GM18511 (cell line): ENCODE data around the gene JADE3.
A peak's percentile ranks its signal among the peaks of the same experiment; 100 is the strongest.

Source experiments
- ATAC-seq: cut with Tn5 transposase; IDR thresholded peaks from one replicate; pipeline ENCODE4 v1.9.1; 2021; ENCODE audit warnings: mild to moderate bottlenecking, moderate library complexity; ENCODE audit not compliant: unreplicated experiment

The JADE3 gene

DNA sequence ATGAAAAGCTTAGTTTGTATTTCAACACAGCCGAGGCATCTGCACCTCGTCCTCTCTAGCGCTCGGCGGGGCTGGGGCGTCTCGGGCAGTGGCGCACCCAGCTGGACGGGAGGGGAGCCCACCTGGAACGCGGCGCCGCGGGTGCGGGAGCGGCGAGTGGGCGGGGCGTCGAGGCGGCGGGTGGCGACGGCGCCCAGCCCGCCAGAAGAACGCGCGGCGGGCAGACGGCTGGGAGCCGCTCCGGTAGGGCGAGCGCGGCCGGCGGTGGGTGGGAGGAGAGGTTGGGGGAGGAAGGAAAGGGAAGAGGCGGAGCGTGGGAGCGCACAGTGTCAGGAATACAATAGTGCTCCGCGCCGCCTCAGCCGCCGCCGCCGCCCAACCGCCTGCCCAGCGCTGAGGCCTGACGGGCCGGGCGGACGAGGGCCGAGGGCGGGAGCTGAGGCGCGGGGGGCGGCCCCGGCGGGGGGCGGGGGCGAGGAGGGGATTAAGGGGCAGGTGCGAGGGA, at the start of gene JADE3:
JADE3 (plus strand) TSS at position 324 of the 505 bp plus-strand sequence. CDS start 72,474 bp downstream, outside the sequence.
- peak; percentile 49 for ATAC-seq

DNA sequence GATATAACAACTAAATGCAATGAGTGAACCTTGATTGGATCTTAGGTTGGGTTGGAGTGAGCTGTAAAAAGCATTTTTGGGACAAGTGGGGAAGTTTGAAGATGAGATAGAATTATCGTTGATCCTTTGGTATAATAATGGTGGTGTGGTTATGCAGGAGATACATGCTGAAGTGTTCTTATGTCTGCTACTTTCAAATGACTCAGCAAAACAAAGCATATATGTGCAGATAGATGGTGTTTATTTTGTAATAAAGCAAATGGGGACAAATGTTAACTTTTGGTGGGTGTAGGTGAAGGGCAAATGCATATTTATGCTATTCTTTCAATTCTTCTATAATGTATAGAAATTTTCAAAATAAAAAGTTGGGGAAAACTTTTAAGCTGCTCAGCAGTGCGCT, 49.1 kb upstream of the JADE3 start:
- no peak for ATAC-seq

DNA sequence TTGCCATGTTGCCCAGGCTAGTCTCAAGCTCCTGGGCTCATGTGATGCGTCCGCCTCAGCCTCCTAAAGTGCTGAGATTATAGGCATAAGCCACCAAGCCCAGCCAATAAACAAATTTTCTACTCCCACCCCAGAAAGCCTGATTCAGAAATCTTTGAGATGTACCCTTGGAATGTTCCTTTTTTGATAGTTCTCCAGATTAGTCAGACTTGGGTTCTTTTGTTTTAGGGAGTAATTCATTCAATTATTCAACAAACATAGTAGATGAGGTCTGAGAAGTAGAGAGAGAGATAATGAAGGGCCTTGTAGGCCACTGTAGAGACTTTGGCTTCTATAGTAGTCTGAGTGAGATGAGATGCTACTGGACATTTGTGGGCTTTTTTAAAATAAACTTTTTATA, 47.6 kb upstream of the JADE3 start:
- ATAC-seq, result no peak

DNA sequence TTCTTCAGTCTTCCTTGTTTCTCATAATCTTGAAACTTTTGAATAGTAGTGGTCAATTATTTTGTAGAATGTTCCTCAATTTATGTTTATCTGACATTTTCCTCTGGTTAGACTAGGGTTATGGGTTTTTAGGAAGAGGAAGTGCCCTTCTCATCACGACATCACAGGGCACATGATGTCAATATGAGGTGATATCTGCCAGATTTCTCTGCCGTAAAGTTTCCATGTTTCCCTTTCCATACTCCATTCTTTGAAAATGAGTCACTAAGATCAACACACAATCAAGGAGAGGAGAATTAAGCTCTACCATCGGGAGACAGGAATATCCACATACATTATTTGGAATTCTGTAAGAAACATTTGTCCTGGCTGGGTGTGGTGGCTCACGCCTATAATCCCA, 46.9 kb upstream of the JADE3 start:
- ATAC-seq, result no peak

DNA sequence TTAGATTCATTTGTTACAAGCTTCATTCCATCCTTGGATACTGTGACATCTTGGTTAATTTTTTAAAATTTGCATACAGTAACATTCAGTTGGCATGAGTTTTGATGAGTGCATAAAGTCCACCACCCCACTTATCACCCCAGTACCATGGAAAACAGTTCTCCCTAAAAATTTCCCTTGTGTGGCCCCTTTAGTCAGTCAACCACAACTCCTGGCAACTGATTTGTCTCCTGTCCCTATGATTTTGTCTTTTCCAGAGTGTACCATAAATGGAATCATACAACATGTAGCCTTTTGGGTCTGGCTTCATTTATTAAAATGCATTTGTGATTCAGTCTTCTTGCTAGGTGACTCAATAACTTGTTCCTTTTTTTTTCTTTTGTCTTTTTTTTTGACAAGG, 45.5 kb upstream of the JADE3 start:
- ATAC-seq, result no peak

DNA sequence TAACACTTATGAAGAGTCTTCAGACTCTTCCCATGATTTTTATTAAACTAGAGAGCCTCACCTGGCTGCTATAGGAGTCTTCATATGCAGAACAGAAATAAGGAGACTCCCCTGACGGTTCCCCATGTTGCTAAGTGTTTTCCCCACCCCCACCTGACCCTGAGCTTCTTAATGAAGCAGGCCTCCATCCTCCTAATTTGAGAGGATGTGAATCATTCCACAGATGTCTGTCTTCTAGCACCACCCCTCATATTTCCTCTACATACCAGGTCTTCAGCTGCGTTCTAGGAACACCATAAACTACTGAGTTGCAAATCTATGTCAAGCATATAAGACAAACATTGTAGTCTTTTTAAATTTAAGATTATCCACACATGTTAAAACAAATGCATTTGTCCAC, 38.5 kb upstream of the JADE3 start:
- no peak for ATAC-seq

DNA sequence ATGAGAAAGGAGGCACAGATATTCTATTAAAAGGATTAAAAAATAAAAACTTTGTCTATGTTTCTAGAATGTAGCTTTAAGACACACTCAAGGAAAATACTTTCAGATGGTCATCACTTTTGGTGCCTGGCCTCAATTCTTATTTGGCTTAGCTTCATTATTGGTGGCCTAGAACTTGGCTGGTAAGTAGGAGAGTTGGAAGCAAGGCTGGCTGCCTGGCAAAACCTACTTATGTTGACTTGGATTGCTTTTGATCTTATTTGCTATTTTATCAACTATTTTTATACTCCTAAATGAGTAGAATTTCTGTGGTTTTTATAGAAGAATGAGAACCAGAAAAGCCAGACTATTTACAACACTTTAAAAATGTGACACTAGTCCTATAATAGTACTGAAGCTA, 35.3 kb upstream of the JADE3 start:
- no peak for ATAC-seq

DNA sequence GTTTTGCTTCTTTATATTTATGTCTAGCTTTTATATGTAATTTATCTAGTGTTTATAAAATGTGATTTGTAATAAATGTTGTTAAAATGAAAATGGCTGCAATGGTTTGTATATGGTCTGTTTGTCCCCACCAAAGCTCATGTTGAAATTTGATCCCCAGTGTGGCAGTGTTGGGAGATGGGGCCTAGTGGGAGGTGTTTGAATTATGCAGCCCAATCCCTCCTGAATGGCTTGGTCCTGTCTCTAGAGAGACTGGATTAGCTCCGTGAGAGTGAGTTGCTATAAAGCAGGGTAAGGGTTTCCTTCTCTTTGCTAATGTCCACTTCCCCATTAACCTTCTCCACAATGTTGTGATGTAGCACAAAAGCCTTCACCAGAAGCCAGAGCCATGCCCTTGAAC, 30.0 kb upstream of the JADE3 start:
- no peak for ATAC-seq

DNA sequence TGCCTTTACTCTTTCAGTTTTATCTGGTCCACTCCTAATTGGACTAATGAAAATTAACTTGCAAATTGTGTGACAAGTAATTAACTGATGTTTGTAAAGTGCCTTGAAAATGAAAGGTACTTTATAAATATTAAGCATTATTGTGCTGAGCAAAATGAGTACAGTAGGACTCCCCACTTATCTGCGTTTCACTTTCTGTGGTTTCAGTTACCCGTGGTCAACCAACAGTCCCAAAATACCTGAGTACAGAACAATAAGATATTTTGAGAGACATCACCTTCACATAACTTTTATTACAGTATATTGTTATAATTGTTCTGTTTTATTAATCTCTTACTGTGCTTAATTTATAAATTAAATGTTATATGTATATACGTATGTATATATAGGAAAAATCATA, 27.4 kb upstream of the JADE3 start:
- ATAC-seq, result no peak

DNA sequence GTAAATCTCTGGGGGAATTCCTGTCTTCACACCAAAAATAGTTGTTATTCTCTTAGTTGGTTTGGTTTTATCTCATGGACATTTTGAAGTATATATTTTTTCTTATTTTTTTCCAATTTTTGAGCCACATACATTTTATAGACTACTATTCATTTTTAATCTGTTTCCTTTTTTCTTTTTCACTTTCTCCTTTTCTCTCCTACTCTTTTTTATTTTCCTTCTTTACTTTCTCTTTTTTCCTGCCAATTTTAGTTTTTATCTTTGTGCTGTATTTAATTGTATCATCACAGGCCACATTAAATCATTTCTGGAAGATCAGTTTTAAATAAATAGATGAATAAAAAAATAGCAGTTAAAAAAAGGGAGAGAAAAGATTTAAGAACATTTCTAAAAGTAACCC, 14.0 kb upstream of the JADE3 start:
- ATAC-seq, result no peak

DNA sequence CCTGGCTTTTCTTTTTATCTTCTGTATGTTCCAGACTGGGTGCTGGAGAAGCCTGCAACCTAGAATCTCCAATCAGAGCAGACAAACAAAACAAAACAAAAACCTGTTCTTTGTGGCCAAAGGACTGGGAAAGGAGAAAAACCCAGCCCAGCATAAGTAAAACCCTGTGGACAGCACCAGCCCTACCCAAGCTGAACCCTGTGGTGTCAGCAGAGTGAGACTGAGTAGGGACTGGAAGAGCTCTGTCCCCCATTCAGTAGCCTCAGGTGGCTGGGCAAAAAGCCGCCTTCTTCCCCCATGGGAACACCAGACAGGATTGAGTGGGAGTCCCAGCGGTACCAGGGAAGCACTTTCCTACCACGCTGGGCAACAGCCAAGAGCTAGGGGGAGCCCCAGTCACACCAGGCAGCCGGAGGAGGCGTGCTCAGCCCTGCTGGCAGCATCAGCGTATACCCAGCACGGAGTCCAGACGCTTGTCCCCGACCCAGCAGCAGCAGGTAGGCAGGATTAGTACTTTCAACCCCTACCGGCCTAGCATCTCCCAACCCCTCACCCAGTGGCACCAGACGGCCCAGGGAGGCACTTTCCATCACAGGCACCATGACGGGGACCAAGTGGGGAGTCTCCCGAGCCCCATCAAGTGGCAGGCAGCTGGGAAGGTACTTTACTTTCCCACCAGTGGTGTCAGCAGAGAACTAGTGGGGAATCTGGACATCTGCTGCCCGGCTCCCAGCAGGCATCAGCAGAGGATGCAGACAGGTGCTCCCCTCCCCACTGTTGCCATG, 8.6 kb upstream of the JADE3 start:
- ATAC-seq, result peak; percentile 97

DNA sequence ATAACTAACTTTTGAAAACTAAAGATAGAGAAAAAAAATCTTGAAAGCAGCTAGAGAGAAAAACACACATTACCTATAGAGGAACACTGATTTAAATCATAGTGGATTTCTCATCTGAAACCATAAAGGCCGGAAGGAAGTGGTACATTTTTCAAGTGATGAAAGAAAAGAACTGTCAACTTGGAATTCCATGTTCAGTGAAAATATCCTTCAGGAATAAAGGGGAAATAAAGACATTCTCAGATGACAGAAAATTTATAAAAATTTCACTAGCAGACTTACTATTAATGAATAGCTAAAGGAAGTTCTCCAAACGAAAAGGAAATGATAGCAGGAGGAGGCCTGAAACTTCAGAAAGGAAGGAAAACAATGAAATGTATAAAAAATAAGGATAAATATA, 7.6 kb upstream of the JADE3 start:
- no peak for ATAC-seq

DNA sequence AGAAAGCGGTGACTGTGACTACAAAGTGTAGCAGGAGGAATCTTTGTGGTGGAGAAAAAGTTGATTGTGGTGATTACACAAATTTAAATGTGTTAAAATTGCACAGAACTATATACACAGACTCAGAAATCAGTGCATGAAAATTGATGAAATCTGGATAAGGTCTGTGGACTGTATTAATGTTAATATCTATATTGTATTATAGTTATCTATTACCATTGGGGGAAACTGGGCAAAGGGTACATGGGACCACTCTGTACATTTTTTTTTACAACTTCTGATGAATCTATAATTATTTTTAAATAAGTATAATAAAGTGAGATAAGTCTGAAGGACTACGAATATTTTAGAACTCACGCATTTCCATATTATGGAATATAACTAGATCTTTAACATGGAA, 1.8 kb upstream of the JADE3 start:
- no peak for ATAC-seq

DNA sequence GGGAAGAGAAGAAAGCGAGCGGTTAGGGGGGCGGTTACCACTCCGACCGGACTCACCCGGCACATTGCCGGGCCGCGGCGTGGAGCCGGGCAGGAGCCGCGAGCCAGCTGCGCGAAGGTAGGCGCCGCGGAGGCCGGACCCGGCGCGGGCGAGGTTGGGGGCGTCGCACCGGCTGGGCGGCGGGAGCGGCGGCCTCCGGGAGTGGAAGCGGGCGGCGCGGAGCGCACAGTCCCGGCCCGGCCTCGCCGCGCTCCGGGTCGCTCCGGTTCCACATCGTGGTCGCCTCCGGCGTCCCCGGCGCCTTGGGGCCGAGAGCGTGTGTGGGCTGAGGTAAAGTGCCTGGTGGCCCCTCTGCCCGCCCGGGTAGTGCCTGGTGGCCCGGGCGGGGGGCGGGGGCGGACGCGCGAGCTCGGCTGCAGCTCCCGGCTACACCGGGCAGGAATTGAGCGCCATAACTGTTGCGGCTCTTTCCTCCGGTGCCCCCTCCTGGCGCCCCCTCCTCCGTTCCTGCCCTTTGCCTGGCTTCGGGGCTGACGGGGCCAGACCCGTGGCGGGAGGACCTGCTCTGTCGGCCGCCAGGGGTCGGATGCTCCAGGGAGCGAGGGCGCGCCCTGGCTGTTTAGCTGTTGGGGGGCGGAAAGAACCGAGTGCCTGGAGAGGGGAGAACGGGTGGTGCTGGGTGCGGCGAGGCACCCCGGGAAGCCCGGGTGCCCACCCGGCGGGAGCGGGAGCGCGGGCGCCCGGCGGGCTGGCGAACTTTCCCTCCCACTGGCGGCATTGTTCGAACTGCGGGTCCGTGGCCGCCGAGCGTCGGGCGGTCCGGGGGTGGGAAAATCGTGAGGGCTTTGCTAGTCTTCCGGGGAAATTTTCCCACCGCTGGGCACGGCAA, 626 bp downstream of the JADE3 start:
- ATAC-seq, result peak; percentile 63

DNA sequence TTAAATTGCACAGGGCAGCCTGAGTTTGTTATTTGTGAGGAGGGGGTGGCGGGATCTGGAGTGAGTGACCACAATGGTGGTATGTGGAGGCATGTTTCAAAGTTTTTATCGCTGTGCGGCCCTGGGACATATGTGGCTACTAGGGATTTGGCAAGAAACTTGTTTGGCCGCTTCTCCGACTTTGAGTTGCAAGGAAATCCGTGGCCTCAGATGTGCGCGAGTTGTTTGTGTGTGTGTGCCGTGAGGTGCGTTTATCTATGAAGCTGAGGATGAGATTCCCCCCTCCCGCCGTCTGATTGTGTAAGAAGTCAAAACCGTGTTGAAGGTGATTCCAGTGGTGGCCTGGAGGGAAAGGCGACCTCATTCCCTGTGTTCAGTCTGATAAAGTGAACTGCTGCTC, 1.4 kb downstream of the JADE3 start:
- ATAC-seq, result no peak

DNA sequence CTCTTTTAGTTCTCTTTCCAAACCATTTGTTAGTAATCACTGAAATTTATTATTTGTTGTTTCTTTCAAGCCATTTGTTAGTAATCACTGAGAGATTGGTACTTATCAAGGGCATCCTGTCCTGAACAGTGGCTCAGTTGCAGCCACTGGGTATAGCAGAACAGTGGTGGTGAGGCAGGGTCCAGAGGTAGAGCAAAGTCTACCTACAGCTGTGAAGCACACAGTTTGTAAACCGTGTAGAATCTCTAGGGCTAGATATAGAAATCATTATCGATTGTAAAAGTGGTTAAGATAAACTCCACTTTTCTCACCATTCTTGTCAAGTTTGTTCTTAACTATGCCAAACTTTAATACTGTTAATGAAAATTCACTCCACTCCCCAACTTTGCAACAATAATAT, 4.1 kb downstream of the JADE3 start:
- no peak for ATAC-seq

DNA sequence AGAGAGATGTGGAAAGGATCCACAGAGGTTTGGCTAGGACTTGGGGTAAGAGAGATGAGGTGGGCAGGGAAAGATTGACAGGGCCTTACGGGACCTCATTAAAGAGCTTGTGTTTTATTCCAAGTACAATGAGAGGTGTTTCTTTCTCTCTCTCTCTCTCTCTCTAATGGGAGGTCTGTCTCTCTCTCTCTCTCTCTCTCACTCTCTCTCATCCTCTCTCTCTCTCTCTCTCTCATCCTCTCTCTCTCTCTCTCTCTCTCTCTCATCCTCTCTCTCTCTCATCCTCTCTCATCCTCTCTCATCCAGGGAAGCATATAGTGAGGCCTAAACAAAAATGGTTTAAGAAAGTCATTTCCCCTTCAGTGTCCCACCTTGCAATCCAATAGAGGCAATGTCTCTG, 5.4 kb downstream of the JADE3 start:
- ATAC-seq, result no peak

DNA sequence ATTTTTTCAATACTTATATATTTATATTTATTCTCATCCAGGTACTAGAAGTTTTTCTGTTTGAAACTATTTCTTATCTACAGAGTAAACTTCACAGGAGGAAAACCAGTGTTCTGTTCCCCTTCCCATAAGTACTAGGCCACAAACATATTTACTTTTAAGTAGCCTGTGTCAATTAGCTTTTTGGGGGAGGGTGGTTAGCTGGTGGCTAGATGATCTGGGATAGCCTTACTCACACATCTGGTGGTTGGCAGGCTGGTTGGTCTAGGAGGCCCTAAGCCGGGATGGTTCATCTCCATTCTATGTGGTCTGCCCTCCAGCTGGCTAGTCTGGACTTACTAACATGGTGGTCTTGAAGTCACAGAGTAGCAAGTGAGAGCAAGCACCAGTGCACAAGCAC, 6.2 kb downstream of the JADE3 start:
- no peak for ATAC-seq

DNA sequence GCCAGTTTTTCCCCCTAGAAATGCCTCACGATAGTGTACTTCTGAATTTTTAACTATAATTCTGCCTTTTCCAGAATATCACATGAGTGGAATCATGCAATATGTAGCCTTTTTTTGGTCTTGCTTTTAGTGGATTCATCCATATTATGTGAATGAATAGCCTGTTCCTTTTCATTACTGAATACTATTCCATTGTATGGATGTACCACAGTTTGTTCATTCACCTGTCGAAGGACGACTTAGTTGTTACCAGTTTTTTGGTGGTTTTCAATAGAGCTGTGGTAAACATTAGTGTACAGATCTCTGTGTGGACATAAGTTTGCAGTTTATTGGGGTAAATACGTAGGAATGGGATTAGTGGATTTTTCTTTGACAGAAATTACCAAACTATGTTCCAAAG, 8.0 kb downstream of the JADE3 start:
- no peak for ATAC-seq

DNA sequence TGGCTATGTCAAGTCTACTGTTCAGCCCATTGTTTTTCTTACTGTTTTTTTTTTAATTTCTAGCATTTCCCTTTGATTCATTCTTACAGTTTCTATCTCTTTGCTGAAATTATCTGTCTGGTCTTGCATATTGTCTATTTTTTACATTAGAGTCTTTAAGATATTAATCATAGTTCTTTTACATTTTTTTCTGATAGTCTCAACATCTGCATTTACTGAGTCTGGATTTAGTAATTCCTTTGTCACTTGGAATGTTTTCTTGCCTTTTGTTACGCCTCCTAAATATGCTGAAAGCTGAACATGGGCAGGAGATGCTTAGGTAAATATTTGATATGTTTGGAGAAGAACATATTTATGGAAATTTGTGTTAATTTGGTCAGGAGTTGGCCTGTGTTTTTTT, 10.4 kb downstream of the JADE3 start:
- ATAC-seq, result no peak

DNA sequence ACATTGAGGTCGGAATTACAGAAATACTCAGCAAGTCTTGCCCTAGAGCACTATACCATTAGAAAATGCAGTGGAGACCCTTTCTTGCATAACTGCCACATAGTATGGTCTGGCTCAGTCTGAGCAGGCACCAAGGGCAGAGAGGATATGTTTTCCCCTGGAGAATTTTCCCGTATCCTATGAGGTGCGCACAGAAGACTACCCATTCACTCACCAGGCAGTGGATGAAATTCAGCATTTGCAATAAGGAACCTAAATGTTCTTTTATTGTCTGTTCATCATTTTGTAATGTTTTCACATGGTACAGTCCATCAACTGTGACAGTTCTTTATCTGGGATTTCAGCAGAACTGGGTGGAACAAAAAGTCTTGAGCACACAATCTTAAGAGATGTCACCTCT, 15.5 kb downstream of the JADE3 start:
- no peak for ATAC-seq
